HG03095 (cell line): ENCODE results near the gene CFAP73.

ENCODE experiments used
- ATAC-seq: cut with Tn5 transposase; IDR thresholded peaks from one replicate; pipeline ENCODE4 v1.9.1; 2021; ENCODE audit warnings: moderate library complexity; ENCODE audit not compliant: unreplicated experiment

CFAP73 gene

GRCh38 chr12:113162102-113163029, 12.8 kb downstream of the CFAP73 start:
- no peak for ATAC-seq

GRCh38 chr12:113163030-113163360, 13.5 kb downstream of the CFAP73 start:
- ATAC-seq: no peak

- no peak for ATAC-seq
Measured at GRCh38 chr12:113164014-113164413, 14.5 kb downstream of the CFAP73 start.

GRCh38 chr12:113165521-113166450, 16.3 kb downstream of the CFAP73 start:
- ATAC-seq: no peak

GRCh38 chr12:113167868-113168267, 18.3 kb downstream of the CFAP73 start:
- ATAC-seq: no peak

DNA sequence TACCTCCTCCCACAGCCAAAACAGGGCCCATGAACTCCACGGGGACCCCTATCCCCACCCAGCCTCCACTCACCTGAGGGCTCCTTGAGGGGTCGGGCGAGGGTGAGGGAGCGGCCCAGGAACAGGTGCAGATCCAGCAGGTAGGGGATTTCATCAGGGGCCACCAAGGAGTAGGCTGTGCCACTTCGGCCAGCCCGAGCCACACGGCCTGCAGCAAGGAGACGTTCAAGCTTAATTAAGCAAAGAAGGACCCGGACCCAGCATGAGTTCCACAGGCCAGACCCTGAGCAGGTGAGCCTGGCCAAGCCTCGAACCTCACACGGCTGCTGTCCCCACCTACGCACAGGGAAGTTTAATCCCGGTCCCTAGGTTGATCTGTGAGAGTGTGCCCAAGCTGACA, 20.2 kb downstream of the CFAP73 start:
- no peak for ATAC-seq

DNA sequence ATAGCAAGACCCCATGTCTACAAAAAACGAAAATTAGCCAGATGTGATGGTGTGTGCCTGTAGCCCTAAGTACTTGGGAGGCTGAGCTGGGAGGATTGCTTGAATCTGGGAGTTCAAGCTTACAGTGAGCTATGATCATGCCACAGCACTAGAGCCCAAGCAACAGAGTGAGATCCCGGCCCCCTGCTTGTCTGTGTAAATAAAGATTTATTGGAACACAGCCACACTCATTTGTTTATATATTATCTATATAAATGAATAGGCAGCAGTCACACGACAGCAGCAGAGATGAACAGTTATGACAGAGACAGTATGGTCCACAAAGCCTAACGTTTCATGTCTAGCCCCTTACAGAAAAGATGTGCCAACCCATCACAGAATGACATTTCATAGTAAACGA, 20.9 kb downstream of the CFAP73 start:
- no peak for ATAC-seq

GRCh38 chr12:113170926-113171325, 21.4 kb downstream of the CFAP73 start:
- no peak for ATAC-seq

- ATAC-seq: no peak
Measured at GRCh38 chr12:113171543-113171942, 22.0 kb downstream of the CFAP73 start.

- ATAC-seq: no peak
Measured at GRCh38 chr12:113172185-113172584, 22.7 kb downstream of the CFAP73 start.

DNA sequence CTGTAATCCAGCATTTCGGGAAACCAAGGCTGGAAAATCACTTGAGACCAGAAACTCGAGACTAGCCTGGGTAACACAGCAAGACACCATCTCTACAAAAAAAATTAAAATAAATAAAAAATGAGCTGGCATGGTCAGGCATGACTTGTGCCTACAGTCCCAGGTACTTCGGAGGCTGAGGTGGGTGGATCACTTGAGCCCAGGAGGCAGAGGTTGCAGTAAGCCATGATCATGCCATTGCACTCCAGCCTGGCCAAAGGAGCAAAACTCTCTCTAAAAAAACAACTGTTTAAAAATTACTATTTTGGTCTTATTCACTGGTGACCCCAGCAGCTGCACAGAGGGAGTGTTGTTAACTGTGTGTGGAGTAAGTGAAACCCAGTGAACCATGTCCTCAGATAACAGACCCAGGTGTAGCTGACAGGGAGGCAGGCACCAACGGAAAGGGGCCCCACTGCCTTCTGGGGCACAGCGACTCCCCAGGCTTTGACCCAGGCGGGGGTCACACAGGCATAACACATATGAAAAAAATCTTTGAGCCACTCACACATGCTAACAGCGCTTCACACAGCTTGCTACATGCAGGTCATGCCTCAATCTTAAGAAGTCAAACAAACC, 23.7 kb downstream of the CFAP73 start:
- peak; percentile 73 for ATAC-seq

DNA sequence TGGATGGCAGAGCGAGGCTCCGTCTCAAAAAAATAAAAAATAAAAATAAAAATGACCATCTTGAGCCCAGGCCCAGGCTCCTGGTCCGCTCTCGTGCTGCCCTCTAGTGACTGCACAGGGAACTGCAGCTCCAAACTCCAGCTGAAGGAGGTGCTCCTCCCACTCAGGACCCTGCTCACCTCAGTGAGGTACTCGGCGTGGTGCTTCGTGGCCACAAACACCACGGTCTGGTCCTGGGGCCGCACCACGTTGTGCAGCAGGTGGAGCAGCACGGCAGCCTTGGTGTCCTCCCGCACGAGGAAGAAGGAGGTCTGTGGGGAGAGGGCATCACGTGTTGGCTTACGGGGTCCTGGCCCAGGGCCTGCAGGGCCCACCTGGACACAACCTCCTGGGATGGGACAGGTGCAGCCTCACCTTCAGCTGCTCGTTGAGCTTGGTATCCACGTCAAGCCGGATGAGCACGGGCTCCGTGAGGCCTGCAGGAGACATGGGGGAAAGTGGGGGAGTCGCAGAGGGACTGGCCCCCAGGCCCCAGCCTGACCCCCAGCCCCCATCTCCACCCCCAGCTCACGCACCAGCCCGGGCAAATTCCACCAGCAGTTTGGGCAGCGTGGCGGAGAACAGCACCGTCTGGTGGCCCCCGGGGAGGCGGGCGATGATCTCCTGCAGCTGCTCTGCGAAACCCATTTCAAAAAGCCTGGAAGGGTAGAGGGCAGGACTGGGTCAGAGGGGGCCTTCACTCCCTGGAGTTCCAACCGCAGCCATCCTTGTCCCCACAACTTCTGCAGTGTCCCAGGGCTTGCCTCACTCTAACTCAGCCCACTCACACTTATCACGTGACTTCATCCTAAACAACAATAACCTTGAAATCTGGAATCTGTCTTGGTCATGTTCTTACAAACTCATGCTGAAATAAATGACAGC, 25.2 kb downstream of the CFAP73 start:
- ATAC-seq: no peak

GRCh38 chr12:113179023-113179422, 29.5 kb downstream of the CFAP73 start:
- no peak for ATAC-seq

GRCh38 chr12:113180333-113180732, 30.8 kb downstream of the CFAP73 start:
- ATAC-seq: no peak

GRCh38 chr12:113181975-113182374, 32.5 kb downstream of the CFAP73 start:
- ATAC-seq: no peak

GRCh38 chr12:113183030-113183589, 33.6 kb downstream of the CFAP73 start:
- ATAC-seq: no peak

GRCh38 chr12:113184098-113184899, 34.8 kb downstream of the CFAP73 start:
- peak; percentile 57 for ATAC-seq

GRCh38 chr12:113184900-113185179, 35.3 kb downstream of the CFAP73 start:
- ATAC-seq: peak; percentile 79
